ENCODE measurements around the gene COPS6.

COPS6 gene

DNA sequence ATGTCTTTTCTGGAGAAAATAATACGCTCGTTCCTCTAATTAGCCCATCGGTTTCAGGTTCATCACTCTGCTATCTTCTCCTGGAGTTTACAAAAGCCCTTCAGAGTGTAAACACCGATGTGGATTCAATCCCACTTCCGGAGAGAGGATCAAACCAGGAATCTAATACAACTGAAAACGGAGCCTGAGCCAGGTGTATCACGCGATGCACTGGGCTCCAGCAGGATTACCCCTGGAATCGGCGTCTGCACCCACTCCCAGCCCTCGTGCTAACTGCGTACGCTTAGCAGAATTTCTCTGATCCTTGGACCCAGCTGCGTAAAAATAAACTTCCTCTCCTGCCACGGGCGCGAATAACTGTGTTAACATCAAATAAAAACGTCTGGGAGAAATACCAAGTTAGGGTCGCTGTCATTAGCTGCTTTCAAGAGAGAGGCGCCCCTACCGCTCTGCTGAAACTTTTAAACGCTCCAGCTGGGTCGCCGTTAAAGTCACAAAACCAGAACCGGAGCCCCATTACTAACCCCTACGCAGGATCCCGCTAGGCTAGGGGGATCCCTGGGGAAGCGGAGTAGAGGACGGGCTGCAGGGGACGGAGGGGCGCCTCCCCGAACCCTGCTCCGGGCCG lies 7.7 kb upstream of the COPS6 start:
- ATAC-seq = peak; percentile 56
- TF ChIP-seq ZNF70 (CRISPR knock-in tag; IDR thresholded peaks at IDR 0.05) (0 out of 2 replicates have a peak, but pooled peaks have one; percentile 38), RARB (CRISPR knock-in tag; IDR thresholded peaks at IDR 0.05) (no peak), CSRNP3 (CRISPR knock-in tag; IDR thresholded peaks at IDR 0.05) (0 out of 2 replicates have a peak, but pooled peaks have one; percentile 44)

DNA sequence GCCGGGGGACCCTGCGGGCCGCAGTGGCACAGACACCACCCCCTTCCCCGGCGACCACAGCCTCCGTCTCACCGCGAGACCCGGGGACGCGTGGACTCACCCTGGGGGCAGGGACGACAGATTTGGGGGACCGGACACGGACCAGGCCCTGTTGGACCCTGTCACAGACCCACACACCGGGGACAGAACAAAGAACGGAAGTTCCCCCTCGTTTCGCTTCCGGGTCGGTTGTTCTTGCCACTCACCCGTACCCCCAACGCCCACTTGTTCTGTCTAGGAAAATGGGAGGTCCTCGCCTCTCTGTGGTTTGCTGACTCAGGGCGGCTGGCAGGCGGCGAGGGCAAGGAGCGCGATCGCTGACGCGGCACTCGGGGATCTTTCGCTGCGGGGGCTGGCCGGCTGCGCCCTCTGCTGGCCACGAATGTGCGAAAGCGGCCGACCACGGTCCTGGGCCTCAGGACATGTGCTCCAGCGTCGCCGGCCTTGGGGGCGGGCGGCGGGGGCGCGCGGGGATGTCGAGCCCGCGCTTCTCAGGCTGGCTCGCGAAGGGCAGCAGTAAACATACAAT lies 7.2 kb upstream of the COPS6 start, which contains the start of gene ZNF3:
Gene ZNF3 (minus strand): TSS at position 189 of the 568 bp plus-strand sequence. CDS start 4,366 bp downstream, outside the sequence.
- TF ChIP-seq CSDC2 (CRISPR knock-in tag; IDR thresholded peaks at IDR 0.05) = peak; percentile 72; the same call in 1 of the 2 replicates
- TF ChIP-seq GLIS3 (CRISPR knock-in tag; IDR thresholded peaks at IDR 0.05) = 0 out of 2 replicates have a peak, but pooled peaks have one; percentile 36
- TF ChIP-seq SNAI2 (CRISPR knock-in tag; IDR thresholded peaks at IDR 0.05) = no peak; the same call in 1 of the 2 replicates
- peak; percentile 100; the same call in 1 of the 2 replicates for TF ChIP-seq BACH2 (CRISPR knock-in tag; IDR thresholded peaks at IDR 0.05; ENCODE audit: borderline replicate concordance)
- TF ChIP-seq OSR1 (CRISPR knock-in tag; IDR thresholded peaks at IDR 0.05) = no peak
- no peak for TF ChIP-seq ZC3H10 (CRISPR knock-in tag; IDR thresholded peaks at IDR 0.05)
- no peak for TF ChIP-seq CREB5 (CRISPR knock-in tag; IDR thresholded peaks at IDR 0.05; ENCODE audit: low read depth)
- TF ChIP-seq ARNTL (CRISPR knock-in tag; IDR thresholded peaks at IDR 0.05; ENCODE audit: borderline replicate concordance, low read depth) = no peak
- TF ChIP-seq ZFP3 (CRISPR knock-in tag; IDR thresholded peaks at IDR 0.05) = peak; percentile 63; the same call in 1 of the 2 replicates
- TF ChIP-seq PPARA (CRISPR knock-in tag; IDR thresholded peaks at IDR 0.05; ENCODE audit: borderline replicate concordance) = no peak
- TF ChIP-seq ZNF565 (CRISPR knock-in tag; conservative IDR thresholded peaks at IDR 0.05; ENCODE audit: low read depth) = no peak
- no peak for TF ChIP-seq POU6F1 (CRISPR knock-in tag; IDR thresholded peaks at IDR 0.05; ENCODE audit: borderline replicate concordance, low read depth)
- no peak for TF ChIP-seq ZNF70 (CRISPR knock-in tag; IDR thresholded peaks at IDR 0.05)
- TF ChIP-seq, protein P1, sequence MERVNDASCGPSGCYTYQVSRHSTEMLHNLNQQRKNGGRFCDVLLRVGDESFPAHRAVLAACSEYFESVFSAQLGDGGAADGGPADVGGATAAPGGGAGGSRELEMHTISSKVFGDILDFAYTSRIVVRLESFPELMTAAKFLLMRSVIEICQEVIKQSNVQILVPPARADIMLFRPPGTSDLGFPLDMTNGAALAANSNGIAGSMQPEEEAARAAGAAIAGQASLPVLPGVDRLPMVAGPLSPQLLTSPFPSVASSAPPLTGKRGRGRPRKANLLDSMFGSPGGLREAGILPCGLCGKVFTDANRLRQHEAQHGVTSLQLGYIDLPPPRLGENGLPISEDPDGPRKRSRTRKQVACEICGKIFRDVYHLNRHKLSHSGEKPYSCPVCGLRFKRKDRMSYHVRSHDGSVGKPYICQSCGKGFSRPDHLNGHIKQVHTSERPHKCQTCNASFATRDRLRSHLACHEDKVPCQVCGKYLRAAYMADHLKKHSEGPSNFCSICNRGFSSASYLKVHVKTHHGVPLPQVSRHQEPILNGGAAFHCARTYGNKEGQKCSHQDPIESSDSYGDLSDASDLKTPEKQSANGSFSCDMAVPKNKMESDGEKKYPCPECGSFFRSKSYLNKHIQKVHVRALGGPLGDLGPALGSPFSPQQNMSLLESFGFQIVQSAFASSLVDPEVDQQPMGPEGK (CRISPR knock-in tag; IDR thresholded peaks at IDR 0.05; ENCODE audit: borderline replicate concordance) = peak; percentile 79; the same call in 1 of the 2 replicates
- TF ChIP-seq TCF4 (CRISPR knock-in tag; IDR thresholded peaks at IDR 0.05; ENCODE audit: borderline replicate concordance) = no peak
- no peak for TF ChIP-seq TSHZ2 (CRISPR knock-in tag; IDR thresholded peaks at IDR 0.05)
- TF ChIP-seq ISL1 (CRISPR knock-in tag; IDR thresholded peaks at IDR 0.05) = no peak
- peak; percentile 32; the same call in 1 of the 2 replicates for TF ChIP-seq RARB (CRISPR knock-in tag; IDR thresholded peaks at IDR 0.05)
- no peak for TF ChIP-seq ESRRG (CRISPR knock-in tag; IDR thresholded peaks at IDR 0.05)
- TF ChIP-seq ZNF8 (CRISPR knock-in tag; IDR thresholded peaks at IDR 0.05) = no peak
- TF ChIP-seq ZFP30 (CRISPR knock-in tag; IDR thresholded peaks at IDR 0.05) = no peak
- no peak for TF ChIP-seq CSRNP3 (CRISPR knock-in tag; IDR thresholded peaks at IDR 0.05)
- no peak for TF ChIP-seq TOX (CRISPR knock-in tag; IDR thresholded peaks at IDR 0.05; ENCODE audit: borderline replicate concordance)

More for the DNA sequence above, 7.2 kb upstream of the COPS6 start, which contains the start of gene ZNF3:
- peak; percentile 93 for ATAC-seq

All from SK-N-SH treated with all-trans-retinoic acid at 6 μM for 48 hours (cell line).